Neuronal stem cell (in vitro differentiated cells): ENCODE measurements around the gene IQCC.

ENCODE experiments used
- DNase-seq: peaks from one replicate; pipeline ENCODE4 v3.0.0-alpha.2; 2013; ENCODE audit warnings: low spot score
- H2AFZ ChIP-seq: one replicate; pipeline ENCODE4 v1.6.1; 2013; ENCODE audit warnings: mild to moderate bottlenecking, low read length, inconsistent platforms
- H2AK5ac ChIP-seq: 2 replicates; pipeline ENCODE4 v1.6.1; 2013; ENCODE audit warnings: low read depth, mild to moderate bottlenecking, inconsistent platforms, low read length, moderate library complexity, mixed read lengths
- H2BK120ac ChIP-seq: 2 replicates; pipeline ENCODE4 v1.6.1; 2013; ENCODE audit warnings: low read depth, mild to moderate bottlenecking, inconsistent platforms, low read length, moderate library complexity, mixed read lengths
- H2BK12ac ChIP-seq: one replicate; pipeline ENCODE4 v1.6.1; 2013; ENCODE audit warnings: low read length, inconsistent platforms
- H2BK15ac ChIP-seq: 2 replicates; pipeline ENCODE4 v1.6.1; 2013; ENCODE audit warnings: mild to moderate bottlenecking, low read length, inconsistent platforms, mixed read lengths
- H2BK5ac ChIP-seq: one replicate; pipeline ENCODE4 v1.6.1; 2013; ENCODE audit warnings: inconsistent platforms, mild to moderate bottlenecking, low read length, moderate library complexity
- H3K14ac ChIP-seq: one replicate; pipeline ENCODE4 v1.6.1; 2013; ENCODE audit warnings: low read length, inconsistent platforms
- H3K18ac ChIP-seq: 2 replicates; pipeline ENCODE4 v1.6.1; 2013; ENCODE audit warnings: low read length, inconsistent platforms
- H3K23ac ChIP-seq: 2 replicates; pipeline ENCODE4 v1.6.1; 2013; ENCODE audit warnings: low read depth, mild to moderate bottlenecking, mixed read lengths, low read length, inconsistent platforms; ENCODE audit not compliant: poor library complexity
- H3K27ac ChIP-seq: replicated peaks from 3 replicates; pipeline ENCODE4 v1.5.1; 2013; ENCODE audit warnings: low read length, inconsistent platforms
- H3K27me3 ChIP-seq, 3 experiments: 2 replicates each; pipeline ENCODE4 v1.6.1; 2013; ENCODE audit warnings: low read length in 3 of 3, mild to moderate bottlenecking in 2 of 3, inconsistent platforms in 1 of 3, low read depth in 1 of 3, mixed read lengths in 1 of 3, moderate library complexity in 1 of 3; ENCODE audit not compliant: control insufficient read depth in 3 of 3, insufficient read depth in 3 of 3
- H3K36me3 ChIP-seq, 2 donors: replicated peaks in 1 of 2; 2 replicates each; pipeline ENCODE4 v1.6.1; 2013; ENCODE audit warnings: low read length in 2 of 2; ENCODE audit not compliant: control insufficient read depth in 2 of 2, insufficient read depth in 2 of 2
- H3K4ac ChIP-seq: 2 replicates; pipeline ENCODE4 v1.6.1; 2013; ENCODE audit warnings: inconsistent platforms, mild to moderate bottlenecking, low read length, moderate library complexity
- H3K4me1 ChIP-seq, 2 donors: 1 replicate in 1 of 2; 2 replicates in 1 of 2; pipeline ENCODE4 v1.6.1; 2013; ENCODE audit warnings: low read length in 2 of 2, low read depth in 1 of 2; ENCODE audit not compliant: control insufficient read depth in 2 of 2, insufficient read depth in 1 of 2
- H3K4me2 ChIP-seq: one replicate; pipeline ENCODE4 v1.6.1; 2013; ENCODE audit warnings: mild to moderate bottlenecking, low read length, inconsistent platforms; ENCODE audit not compliant: insufficient read depth, poor library complexity, severe bottlenecking
- H3K4me3 ChIP-seq, 2 donors: 2 replicates each; pipeline ENCODE4 v1.5.1; 2013; ENCODE audit warnings: low read length in 2 of 2, mild to moderate bottlenecking in 2 of 2, inconsistent platforms in 1 of 2, moderate library complexity in 1 of 2
- H3K79me1 ChIP-seq: one replicate; pipeline ENCODE4 v1.6.1; 2013; ENCODE audit warnings: low read depth, mild to moderate bottlenecking, inconsistent platforms, low read length, moderate library complexity
- H3K9ac ChIP-seq: one replicate; pipeline ENCODE4 v1.6.1; 2013; ENCODE audit warnings: mild to moderate bottlenecking, low read depth, low read length, inconsistent platforms; ENCODE audit not compliant: poor library complexity
- H3K9me3 ChIP-seq, 2 donors: replicated peaks in 1 of 2; 2 replicates each; pipeline versions ENCODE3 to v1.6.1; 2013; ENCODE audit warnings: low read length in 2 of 2, mild to moderate bottlenecking in 2 of 2, inconsistent platforms in 1 of 2, low read depth in 1 of 2, mixed read lengths in 1 of 2, moderate library complexity in 1 of 2; ENCODE audit not compliant: control insufficient read depth in 2 of 2, insufficient read depth in 1 of 2
- H4K8ac ChIP-seq: one replicate; pipeline ENCODE4 v1.6.1; 2013; ENCODE audit warnings: low read depth, mild to moderate bottlenecking, inconsistent platforms, low read length, moderate library complexity
- H4K91ac ChIP-seq: one replicate; pipeline ENCODE4 v1.6.1; 2013; ENCODE audit warnings: low read length, low read depth, mild to moderate bottlenecking, inconsistent platforms; ENCODE audit not compliant: poor library complexity
- WGBS, 2 donors: extraction: QIAGEN DNeasy Blood & Tissue Kit; methylation state at CpG; one replicate each; pipeline ENCODE4 v1.1.7; 2013; ENCODE audit warnings: missing lambda C conversion rate in 2 of 2, mixed read lengths in 1 of 2; ENCODE audit not compliant: insufficient read length in 2 of 2, insufficient replicate concordance in 1 of 2; ENCODE audit errors: extremely low coverage in 2 of 2; 5-methylcytosine and 5-hydroxymethylcytosine counted together

Gene IQCC

DNA sequence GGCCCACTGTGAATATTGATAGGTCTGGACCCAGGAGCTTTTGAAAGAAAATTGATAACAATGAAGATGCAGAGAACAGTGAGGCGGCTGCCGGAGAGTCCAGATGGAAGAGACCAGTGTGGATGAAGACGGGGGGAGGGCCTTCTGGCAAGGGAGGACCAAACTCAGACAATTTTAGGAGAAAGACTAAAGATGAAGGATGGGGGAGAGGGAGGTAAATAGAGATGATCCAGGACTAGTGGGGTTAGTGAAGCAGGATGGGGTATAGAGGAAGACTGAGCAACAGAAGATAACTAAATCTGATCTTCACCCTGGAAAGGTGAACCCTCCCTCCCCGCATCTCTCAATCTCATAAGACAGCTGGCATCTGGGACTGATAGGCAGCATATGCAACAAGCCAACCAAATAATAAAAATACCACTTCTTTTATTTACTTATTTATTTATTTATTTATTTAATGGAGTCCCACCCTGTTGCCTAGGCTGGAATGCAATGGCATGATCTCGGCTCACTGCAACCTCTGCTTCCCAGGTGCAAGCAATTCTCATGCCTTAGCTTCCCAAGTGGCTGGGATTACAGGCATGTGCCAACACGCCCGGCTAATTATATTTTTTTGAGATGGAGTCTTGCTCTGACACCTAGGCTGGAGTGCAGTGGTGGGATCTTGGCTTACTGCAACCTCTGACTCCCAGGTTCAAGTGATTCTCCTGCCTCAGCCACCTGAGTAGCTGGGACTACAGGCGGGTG is 27.3 kb downstream of the IQCC start:
- no peak overlapping the region for H3K18ac ChIP-seq
- no peak overlapping the region for H3K27ac ChIP-seq
- H2BK120ac ChIP-seq: no peak overlapping the region
- peaks cover 33 to 47% of the 10 kb centered on the region in 2 donors for H3K36me3 ChIP-seq
- peaks cover 0 to 2% of the 10 kb centered on the region in 2 donors for H3K4me1 ChIP-seq
- no peak overlapping the region for H2BK12ac ChIP-seq
- H3K9ac ChIP-seq: no peak overlapping the region
- H3K4ac ChIP-seq: no peak overlapping the region
- no peak overlapping the region for H2BK15ac ChIP-seq
- H3K27me3 ChIP-seq: no peaks in the 10 kb centered on the region
- H2AK5ac ChIP-seq: no peak overlapping the region
- H2AFZ ChIP-seq: no peak overlapping the region
- H3K79me1 ChIP-seq: peaks cover 5% of the 10 kb centered on the region
- no peak overlapping the region for H3K4me3 ChIP-seq
- no peak for DNase-seq
- no peak overlapping the region for H4K8ac ChIP-seq
- H3K4me2 ChIP-seq: no peak overlapping the region
- H2BK5ac ChIP-seq: peak overlapping the region; percentile 10
- no peak overlapping the region for H4K91ac ChIP-seq
- H3K9me3 ChIP-seq: no peaks in the 10 kb centered on the region
- H3K23ac ChIP-seq: no peak overlapping the region
- H3K14ac ChIP-seq: no peak overlapping the region
- no CpG with 5 or more reads among the region's 8 CpGs for WGBS, 2 donors

GRCh38 chr1:32234792-32235191 is 29.3 kb downstream of the IQCC start:
- H2BK15ac ChIP-seq: no peak overlapping the region
- H3K4me2 ChIP-seq: no peak overlapping the region
- H4K8ac ChIP-seq: no peak overlapping the region
- WGBS, 2 donors: no CpG with 5 or more reads among the region's 7 CpGs
- no peaks in the 10 kb centered on the region for H3K9me3 ChIP-seq
- H3K27me3 ChIP-seq: no peaks in the 10 kb centered on the region
- no peak overlapping the region for H3K14ac ChIP-seq
- no peak overlapping the region for H3K4me3 ChIP-seq
- peak overlapping the region; percentile 24 for H2BK5ac ChIP-seq
- no peak overlapping the region for H2AFZ ChIP-seq
- H3K18ac ChIP-seq: no peak overlapping the region
- H3K4ac ChIP-seq: no peak overlapping the region
- H3K27ac ChIP-seq: no peak overlapping the region
- H4K91ac ChIP-seq: no peak overlapping the region
- H2BK12ac ChIP-seq: no peak overlapping the region
- peaks cover 5% of the 10 kb centered on the region for H3K79me1 ChIP-seq
- peaks cover 0 to 4% of the 10 kb centered on the region in 2 donors for H3K4me1 ChIP-seq
- DNase-seq: no peak
- no peak overlapping the region for H2AK5ac ChIP-seq
- no peak overlapping the region for H3K9ac ChIP-seq
- no peak overlapping the region for H3K23ac ChIP-seq
- H3K36me3 ChIP-seq: peaks cover 19 to 29% of the 10 kb centered on the region in 2 donors
- H2BK120ac ChIP-seq: no peak overlapping the region

DNA sequence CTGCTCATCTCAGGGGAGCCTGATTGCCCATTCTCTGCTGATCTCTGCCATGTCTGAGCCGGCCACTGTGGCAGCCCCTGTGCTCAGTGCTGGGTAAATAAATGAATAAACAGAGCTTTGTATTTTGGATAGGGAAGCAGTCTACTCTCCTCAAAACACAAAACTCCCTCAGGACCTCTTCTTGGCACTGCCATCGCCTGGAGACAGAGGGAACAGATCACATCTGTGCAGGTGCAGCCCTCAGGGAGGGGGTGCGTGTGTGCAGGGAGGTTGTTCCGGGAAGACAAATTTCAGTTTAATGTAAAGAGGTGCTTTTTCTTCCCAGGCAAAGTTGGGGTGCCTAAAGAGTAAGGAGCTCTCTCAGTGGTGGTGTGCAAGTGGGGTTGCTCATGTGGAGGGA is 33.9 kb downstream of the IQCC start:
- H4K8ac ChIP-seq: no peak overlapping the region
- peak overlapping the region; percentile 97 for H3K9ac ChIP-seq
- H3K4ac ChIP-seq: no peak overlapping the region
- H2BK15ac ChIP-seq: peak overlapping the region; percentile 99
- H3K4me3 ChIP-seq: peak overlapping the region in 1 of 2 donors; percentile 92
- H2BK5ac ChIP-seq: peak overlapping the region; percentile 93
- peak overlapping the region; percentile 100 for H3K14ac ChIP-seq
- no peaks in the 10 kb centered on the region for H3K9me3 ChIP-seq
- H3K23ac ChIP-seq: peak overlapping the region; percentile 85
- WGBS, 2 donors: no CpG with 5 or more reads among the region's 4 CpGs
- H2BK120ac ChIP-seq: peak overlapping the region; percentile 91
- peaks cover 0 to 8% of the 10 kb centered on the region in 2 donors for H3K36me3 ChIP-seq
- peak overlapping the region; percentile 99 for H3K18ac ChIP-seq
- H3K27ac ChIP-seq: peak overlapping the region; percentile 92
- peaks cover 3 to 7% of the 10 kb centered on the region in 2 donors for H3K4me1 ChIP-seq
- peak overlapping the region; percentile 84 for H2BK12ac ChIP-seq
- H2AFZ ChIP-seq: no peak overlapping the region
- peaks cover 6% of the 10 kb centered on the region for H3K79me1 ChIP-seq
- DNase-seq: no peak
- peak overlapping the region; percentile 75 for H2AK5ac ChIP-seq
- H3K4me2 ChIP-seq: peak overlapping the region; percentile 99
- H3K27me3 ChIP-seq: no peaks in the 10 kb centered on the region
- no peak overlapping the region for H4K91ac ChIP-seq

- Histone ChIP-seq H2BK120ac (peak overlapping the region; percentile 91), H3K14ac (peak overlapping the region; percentile 100), H3K4me1 (peaks cover 3 to 7% of the 10 kb centered on the region in 2 donors), H2BK12ac (peak overlapping the region; percentile 84), H2BK15ac (peak overlapping the region; percentile 99), H2BK5ac (peak overlapping the region; percentile 93), H3K4ac (peak overlapping the region; percentile 98), H3K4me3 (peak overlapping the region in 1 of 2 donors; percentile 92), H3K23ac (peak overlapping the region; percentile 85), H2AFZ (peak overlapping the region; percentile 95), H4K8ac (peak overlapping the region; percentile 65), H3K9me3 (no peaks in the 10 kb centered on the region), H2AK5ac (peak overlapping the region; percentile 75), H3K4me2 (peak overlapping the region; percentile 99), H3K9ac (peak overlapping the region; percentile 97), H4K91ac (peak overlapping the region; percentile 92), H3K27ac (peak overlapping the region; percentile 92), H3K18ac (peak overlapping the region; percentile 99), H3K27me3 (no peaks in the 10 kb centered on the region), H3K36me3 (peaks cover 0 to 5% of the 10 kb centered on the region in 2 donors), H3K79me1 (peaks cover 3% of the 10 kb centered on the region)
- no peak for DNase-seq
- no CpG with 5 or more reads among the region's 20 CpGs for WGBS, 2 donors
These were observed 34.3 kb downstream of the IQCC start for GRCh38 chr1:32239790-32240139.
